OCI-LY7 (cell line): Measurements from ENCODE around the gene ARRB1.

Source experiments
- EZH2phosphoT487 ChIP-seq: fragments of 200-600 bp; sonication (generic); IDR thresholded peaks from 2 replicates; pipeline ENCODE4 v1.6.1; 2018; ENCODE audit warnings: low read depth, borderline replicate concordance, mild to moderate bottlenecking, mixed run types, antibody characterized with exemption, low read length, moderate library complexity, mixed read lengths
- TF ChIP-seq, protein P1 (sequence below): fragments of 200-600 bp; sonication (generic); conservative IDR thresholded peaks from 2 replicates; pipeline ENCODE4 v1.5.1; 2014; ENCODE audit warnings: mild to moderate bottlenecking, antibody characterized with exemption, low read length, moderate library complexity, mixed read lengths

DNA sequence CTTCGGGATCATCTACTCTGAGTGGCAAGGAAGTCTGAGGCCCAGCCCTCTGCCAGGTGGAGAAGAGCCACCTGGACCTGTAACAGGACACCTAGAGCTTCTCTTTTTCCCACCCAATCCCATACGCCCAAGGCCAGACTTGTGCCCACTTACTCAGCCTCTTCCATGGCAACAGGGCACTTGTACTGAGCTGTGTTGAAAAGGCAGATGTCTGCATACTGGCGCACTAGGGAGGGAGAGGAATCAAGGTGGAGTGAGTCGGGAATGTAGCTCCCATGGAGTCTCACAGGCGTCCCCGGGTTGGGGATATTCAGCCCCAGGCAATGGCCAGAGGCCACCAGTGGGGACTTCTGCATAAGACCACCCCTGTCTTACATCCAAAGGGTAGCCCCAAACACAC lies 74.8 kb downstream of the ARRB1 start:
- TF ChIP-seq, protein P1, sequence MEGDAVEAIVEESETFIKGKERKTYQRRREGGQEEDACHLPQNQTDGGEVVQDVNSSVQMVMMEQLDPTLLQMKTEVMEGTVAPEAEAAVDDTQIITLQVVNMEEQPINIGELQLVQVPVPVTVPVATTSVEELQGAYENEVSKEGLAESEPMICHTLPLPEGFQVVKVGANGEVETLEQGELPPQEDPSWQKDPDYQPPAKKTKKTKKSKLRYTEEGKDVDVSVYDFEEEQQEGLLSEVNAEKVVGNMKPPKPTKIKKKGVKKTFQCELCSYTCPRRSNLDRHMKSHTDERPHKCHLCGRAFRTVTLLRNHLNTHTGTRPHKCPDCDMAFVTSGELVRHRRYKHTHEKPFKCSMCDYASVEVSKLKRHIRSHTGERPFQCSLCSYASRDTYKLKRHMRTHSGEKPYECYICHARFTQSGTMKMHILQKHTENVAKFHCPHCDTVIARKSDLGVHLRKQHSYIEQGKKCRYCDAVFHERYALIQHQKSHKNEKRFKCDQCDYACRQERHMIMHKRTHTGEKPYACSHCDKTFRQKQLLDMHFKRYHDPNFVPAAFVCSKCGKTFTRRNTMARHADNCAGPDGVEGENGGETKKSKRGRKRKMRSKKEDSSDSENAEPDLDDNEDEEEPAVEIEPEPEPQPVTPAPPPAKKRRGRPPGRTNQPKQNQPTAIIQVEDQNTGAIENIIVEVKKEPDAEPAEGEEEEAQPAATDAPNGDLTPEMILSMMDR, result no peak
- no peak for TF ChIP-seq EZH2phosphoT487
